Measurements from ENCODE around the gene AMN.

- TF ChIP-seq CTCF (IDR thresholded peaks at IDR 0.05) (no peak), POLR2A (IDR thresholded peaks at IDR 0.05) (no peak)
Measured at GRCh38 chr14:102920273-102920997, 2.0 kb upstream of the AMN start.
